Left forelimb (tissue), 1 donor: ENCODE measurements around the gene KCNS3.
"Not testable (repeated sequence)": the region's sequence is repeated elsewhere in the genome, so short reads cannot be mapped to it uniquely, and the experiment has no call there.

Source experiments
- DNase-seq: peaks from one replicate; pipeline ENCODE4 v3.0.0-alpha.2; 2018; ENCODE audit warnings: low spot score

Gene KCNS3

DNA sequence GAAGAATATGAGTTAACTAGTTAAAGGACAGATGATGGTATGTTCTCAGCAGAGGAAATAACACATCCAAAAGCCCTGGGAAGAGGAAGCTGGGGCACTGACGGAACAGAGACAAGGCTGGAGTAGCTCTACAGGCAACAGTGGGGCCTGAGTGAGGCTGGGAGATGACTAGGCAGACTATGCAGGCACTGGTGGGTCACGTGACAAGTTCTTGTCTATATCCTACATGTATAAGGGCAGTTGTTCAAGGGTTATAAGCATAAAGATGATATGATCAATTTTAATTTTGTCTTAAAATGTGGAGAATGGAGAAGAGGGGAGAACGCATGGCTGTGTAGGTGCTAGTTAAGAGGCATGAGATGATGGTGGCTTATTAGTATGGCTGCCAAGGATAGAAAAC lies 68.6 kb downstream of the KCNS3 start:
- no peak for DNase-seq

DNA sequence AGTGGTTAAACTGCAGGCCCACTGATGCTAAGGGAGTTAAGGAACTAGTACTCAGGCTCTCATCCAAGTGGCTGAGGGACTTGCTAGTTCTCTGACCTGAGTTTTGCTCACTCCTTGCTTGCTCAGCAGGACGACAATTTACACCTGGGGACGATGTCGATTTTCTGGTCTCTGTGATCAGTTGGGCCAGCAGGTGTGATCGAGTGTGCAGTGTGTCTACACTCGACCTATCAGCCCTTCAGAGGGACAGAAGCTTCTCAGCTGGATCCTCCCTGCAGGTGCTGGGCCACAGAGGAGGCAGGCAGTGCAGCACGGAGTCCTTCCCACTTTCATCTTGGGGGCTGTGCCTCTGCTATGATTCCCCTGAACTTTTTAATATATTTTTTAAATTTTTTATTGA lies 71.5 kb downstream of the KCNS3 start:
- DNase-seq, result no peak

DNA sequence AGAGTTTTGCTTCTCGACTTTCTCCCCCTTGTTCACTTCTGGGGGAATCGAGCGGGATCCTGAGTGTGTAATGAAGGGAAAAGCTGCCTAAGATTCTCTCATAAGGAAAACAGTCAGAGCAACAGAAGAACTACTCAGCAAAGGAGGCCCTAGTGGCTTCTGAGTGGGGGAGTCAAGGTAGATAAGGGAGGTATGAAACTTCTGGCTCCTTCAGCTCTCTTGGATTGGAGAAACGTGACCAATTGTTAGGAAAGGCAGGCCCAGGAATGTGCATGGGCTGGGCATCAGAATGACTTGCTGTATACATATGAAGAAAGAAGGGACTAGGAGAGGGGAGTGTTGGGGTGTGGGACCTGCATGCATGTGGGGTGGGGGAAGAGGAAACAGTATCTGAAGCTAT lies 73.1 kb downstream of the KCNS3 start:
- no peak for DNase-seq

DNA sequence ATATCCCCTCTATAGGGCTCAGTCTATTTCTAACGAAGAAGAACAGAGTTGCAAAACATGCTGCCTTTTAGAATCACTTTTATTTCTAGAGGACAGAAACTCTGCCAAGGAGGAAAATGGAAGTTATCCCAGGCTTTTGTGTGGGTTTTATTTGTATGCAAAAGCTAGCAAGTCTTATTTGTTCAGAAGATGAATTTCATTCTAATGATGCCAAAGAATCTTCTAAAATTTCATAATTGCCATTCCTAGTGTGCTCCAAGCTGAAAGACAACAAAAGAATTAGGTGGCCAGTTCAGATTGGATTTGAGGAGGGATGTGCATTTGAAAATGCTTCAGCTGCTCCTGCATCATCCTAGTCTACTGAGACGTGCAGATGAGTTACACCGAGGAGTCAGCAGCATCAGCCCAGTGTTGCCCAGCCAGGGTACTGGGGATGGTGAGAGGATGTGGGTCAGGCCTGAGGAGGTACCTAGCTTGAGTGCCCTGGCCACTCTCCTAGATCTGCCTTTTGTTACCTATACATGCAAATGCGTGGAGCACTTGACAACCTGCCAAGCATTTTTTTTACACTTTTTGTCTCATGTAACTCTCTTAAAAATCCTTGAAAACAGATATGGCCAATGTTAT lies 80.1 kb downstream of the KCNS3 start:
- DNase-seq, result no peak

DNA sequence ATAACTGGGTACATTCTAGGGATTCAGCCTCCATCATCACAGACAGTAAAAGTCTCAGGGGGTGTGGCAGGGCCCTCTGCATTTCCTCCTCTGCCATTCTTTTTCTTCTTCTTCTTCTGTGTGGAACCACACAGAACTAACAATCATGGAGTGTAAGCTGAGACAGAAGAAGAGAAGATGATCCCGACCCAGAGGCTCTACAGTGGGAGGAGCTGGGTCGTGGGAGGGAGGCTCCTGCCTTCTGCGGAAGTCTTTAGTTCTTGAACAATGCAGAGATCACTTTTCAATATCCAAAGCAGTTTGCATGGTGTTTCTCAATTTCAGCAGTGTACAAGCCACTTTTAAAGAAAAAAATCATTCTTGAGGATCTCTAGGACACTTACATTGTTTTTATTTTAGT lies 80.9 kb downstream of the KCNS3 start:
- DNase-seq, result no peak

DNA sequence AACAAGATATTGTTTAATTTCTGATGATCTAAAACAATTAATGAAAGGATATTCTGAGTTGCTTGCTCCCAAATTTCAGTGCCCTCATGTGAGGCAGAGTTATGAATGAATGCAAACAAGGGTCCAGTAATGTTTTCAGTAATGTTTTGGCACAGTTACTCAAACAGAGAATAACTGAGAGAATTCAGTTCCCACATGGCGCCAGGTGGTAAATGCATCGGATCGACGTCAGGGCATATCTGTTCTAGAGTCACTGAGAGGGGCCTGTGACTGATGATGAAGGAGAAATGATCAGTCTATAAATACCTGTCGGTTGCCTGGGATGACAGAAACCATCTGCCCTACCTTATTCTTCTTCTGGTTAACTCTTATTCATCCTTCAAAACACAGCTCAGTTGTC lies 81.4 kb downstream of the KCNS3 start:
- DNase-seq, result no peak

DNA sequence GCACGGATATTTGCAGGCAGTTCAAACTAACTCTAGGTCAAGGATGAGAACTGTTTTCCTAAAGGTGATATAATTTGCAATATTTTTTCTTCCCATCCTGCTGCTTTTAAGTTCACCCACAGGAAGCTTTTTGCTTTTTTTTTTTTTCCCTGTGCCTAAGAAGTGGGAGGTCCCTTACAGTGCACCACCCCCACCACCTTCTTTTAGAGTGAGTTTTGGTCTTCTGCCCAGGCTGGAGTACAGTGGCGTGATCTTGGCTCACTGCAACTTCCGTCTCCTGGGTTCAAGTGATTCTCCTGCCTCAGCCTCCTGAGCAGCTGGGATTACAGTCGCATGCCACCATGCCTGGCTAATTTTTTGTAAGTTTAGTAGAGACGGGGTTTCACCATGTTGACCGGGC lies 82.5 kb downstream of the KCNS3 start:
- no peak for DNase-seq

DNA sequence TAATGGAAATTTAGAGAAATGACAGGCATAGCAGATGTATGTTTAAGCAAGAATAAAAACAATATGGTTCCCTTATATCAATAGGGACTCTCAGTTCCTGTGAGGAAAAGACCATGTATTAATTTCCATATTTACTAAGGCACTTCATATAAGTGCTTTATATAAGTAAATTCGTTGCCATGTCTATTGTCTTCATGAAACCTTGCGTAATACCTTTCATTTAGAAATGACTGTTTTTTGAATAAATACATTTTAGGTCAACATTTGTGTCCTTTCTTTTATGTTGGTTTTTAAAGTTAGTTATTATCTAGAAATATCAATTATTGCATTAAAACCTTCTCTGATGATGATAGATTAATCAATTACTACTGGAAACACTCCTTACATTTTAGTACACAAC lies 83.3 kb downstream of the KCNS3 start:
- DNase-seq, result no peak

DNA sequence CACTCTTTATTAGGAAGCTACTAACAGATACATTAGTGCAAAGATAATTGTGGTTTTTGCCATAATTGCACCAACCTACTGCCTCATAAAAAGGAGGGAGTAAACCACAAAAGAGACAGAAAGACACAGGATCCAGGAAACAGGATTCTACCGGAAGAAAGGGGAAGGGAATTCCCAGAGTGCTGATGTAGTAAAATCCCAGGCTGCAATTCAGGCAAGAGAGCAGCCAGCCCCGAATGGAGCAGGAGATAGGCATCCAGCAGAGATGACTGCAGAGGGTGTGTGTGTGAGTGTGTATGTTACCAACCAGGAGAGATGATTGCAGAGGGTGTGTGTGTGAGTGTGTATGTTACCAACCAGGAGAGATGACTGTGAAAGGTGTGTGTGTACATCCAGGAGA lies 84.4 kb downstream of the KCNS3 start:
- DNase-seq, result no peak

DNA sequence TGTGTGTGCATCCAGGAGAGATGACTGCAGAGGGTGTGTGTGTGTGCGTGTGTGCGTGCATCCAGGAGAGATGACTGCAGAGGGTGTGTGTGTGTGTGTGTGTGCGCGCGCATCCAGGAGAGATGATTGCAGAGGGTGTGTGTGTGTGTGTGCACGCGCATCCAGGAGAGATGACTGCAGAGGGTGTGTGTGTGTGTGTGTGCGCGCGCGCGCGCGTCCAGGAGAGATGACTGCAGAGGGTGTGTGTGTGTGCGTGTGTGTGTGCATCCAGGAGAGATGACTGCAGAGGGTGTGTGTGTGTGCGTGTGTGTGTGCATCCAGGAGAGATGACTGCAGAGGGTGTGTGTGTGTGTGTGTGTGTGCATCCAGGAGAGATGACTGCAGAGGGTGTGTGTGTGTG lies 85.1 kb downstream of the KCNS3 start:
- DNase-seq, result not testable (repeated sequence)

DNA sequence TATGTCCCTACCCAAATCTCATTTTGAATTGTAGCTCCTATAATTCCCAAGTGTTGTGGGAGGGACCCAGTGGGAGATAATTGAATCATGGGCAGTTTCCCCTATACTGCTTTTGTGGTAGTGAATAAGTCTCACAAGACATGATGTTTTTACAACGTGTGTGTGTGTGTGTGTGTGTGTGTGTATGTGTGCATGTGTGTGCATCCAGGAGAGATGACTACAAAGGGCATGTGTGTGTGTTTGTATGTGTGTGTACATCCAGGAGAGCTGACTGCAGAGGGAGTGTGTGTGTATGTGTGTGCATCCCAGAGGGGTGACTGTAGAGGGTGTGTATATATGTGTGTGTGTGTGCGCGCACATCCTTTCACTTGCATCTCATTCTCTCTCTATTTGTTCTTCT lies 86.7 kb downstream of the KCNS3 start:
- DNase-seq, result no peak

DNA sequence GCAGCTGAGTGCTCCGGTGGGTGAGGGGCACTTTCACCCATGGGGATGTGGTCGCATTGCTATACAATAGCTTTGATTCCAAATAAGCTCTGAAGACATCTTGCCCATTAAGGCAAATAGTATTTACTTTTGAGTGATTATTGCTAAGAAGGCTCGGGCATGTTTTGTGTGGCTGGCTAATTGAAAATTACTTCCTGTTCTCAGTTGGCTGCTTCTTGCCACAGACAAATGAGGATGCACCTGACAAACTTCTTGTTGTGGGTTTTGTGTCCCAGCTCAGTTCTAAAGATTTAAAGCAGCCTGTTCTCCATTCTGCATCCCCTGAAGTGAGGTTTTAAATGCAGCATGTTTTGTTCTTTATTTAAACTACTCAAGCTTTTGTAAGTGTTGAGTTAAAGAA lies 88.3 kb downstream of the KCNS3 start:
- DNase-seq, result no peak

DNA sequence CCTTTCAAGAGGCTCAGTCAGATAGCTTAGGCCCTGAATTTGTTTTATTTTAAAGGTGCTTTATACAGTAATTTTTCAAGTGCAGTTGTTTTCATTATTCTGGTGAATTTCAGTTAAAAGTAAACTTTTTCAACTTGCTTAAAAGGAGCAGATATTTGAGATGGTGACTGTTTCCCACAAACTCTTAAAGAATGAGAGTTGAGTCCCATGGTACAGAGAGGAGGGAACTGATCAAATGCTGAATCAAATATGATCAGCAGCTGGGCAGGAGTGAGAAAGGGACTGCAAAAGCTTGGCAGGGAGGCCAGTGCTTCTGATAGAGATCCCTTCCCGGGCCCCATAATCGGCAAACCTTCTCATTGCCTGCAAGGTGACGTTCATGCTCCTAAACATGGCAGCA lies 91.2 kb downstream of the KCNS3 start:
- DNase-seq, result no peak

DNA sequence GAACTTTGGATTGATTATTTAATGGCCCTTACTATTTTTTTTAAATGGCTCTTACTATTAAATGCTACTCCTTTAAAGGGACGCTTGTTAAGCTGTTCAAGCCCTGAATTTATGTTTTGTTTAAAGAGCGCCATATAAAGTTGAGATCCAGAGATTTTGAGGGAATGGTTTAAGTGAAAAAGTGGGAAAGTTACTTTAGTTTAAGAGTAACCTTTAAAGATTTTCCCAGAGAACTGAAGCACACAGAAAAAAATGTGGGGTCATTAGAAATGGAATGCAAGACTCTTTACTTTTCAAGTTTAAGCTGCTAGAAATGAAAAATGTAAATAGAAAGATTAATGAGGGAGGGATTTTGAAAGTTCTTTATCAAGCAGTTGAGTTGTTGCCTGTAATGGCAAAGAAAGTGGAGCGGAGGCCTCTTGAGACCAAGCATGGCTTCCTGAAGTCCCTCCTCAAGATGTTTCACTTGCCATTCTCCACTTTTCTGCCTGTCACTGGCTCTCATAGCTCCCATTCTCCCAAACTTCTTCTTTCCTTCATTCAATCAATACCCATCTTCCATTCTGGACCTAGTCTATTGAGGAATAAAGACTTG lies 93.2 kb downstream of the KCNS3 start:
- DNase-seq, result no peak

DNA sequence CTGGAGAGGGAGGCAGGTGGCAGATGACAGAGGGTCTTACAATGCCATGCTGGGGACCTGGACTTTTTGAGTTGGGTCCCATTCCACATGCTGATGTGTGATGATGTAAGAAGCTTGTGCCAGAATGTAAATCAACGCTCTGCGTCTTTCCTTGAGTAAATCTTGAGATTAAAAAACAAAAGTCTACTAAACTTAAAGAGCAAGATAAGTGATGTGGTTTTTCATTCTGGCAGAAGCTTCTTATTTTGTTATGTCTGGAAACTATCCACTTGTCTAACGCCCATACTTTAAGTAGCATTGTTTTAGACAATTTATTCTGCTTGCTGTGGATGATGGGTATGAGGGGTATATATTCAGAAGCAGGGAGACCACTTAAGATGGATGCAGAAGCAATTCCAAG lies 94.5 kb downstream of the KCNS3 start:
- DNase-seq, result no peak

DNA sequence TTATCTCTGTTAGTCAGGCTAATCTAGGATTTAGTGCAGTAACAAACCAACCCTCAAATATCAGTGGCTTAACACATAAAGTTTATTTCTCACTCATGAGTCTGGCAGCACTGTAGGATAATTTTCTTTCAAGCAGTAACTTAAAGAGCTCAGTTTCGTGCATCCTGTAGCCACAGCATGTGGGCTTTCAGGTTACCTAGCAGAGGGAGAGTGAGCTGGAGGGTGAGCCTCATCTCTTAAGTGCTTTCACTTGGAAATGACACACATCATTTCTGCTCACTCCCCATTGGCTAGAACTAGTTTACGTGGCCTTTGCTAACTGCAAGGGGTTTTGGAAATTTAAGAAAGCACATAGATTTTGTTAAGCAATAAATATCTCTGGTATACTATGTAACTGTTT lies 96.9 kb downstream of the KCNS3 start:
- DNase-seq, result no peak

DNA sequence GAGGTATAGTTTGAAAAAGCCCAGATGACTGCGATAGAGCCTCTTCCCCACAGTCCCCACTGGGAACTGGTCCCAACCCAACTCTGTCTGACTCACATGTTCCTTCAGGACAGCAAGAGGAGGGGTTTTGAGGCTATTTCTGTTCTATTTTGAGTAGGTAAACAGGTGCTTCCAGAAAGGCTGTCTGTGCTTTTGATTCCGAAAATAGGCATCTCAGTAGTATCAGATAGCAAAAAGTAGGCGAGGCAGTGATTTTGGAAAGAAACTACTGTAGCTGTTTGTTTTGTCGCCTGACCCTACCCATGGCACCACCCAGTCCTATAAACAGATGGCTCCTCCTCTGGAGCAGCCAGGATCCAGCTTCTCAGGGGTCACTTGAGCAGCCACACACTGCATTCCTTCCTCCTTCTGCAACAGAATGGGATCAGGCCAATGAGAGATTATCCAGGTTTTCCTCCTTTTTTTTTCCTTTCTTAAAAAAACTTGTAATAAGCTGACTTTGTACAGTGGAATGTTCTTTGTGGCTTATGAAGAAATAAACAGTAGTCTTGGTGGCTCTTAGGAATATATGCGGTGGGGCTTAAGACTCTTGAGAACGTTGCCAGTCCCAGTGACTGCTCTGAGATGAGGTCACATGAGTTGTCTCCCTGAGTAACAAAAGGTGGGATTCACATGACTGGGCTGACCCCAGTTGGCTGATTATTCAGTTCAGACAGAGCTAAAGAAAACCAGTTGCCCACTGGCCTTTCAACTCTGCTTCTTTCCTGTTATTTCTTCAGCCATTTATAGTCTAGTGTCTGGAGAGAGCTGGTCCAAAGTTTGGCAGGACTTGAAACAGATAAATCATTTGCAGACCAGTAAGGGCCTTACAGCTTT lies 98.6 kb downstream of the KCNS3 start:
- no peak for DNase-seq

DNA sequence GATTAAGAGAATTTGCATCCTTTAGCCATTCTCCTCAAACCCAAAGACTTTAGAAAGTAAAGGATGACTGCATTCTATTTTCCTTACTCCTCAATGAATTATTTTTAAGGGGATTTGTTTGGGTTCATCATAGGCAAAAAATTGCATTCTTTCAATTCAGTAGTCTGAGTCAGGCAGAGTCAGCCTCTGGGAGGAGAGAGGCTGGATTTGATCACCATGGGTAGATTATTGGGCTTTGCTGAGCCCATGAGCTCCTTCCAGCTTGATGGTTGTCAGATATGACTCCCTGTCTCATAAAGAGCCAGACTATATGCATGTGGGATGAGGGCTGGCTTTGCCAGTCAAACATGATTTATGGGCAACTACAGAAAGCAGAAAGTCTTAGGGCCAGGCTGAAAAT lies 101.2 kb downstream of the KCNS3 start:
- DNase-seq, result no peak

DNA sequence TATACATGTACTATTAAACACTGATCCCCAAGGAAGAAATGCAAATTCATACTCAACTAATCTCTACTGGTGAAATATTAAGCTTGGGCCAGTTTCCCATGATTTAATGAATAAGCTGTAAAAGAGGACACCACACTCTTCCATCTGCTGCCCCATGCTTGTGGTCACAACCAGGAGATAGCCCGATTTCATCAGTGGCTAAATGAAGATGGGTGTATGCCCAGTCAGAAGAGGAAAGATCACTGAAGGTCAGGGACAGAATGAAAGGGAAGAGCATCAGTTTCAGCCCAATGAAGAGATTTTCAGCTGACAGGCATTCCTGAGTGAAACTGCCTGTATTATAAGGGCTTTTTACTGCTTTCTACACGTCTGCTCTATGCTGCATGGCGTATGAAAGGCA lies 103.5 kb downstream of the KCNS3 start:
- no peak for DNase-seq
